Trophoblast cell (in vitro differentiated cells and primary cell): ENCODE measurements around the gene CFTR.

Experiments used
- DNase-seq, 2 donors: peaks; one replicate each; pipeline ENCODE4 v3.0.0-alpha.2; 2016
- H2AFZ ChIP-seq: 2 replicates; pipeline ENCODE4 v1.6.1; 2013; ENCODE audit warnings: low read length, moderate library complexity, mild to moderate bottlenecking; ENCODE audit not compliant: insufficient read depth, poor library complexity
- H2AK5ac ChIP-seq: 2 replicates; pipeline ENCODE4 v1.6.1; 2013; ENCODE audit warnings: mild to moderate bottlenecking, low read length
- H2BK120ac ChIP-seq: 2 replicates; pipeline ENCODE4 v1.6.1; 2013; ENCODE audit warnings: low read length, mild to moderate bottlenecking, moderate library complexity; ENCODE audit not compliant: insufficient read depth, poor library complexity
- H2BK12ac ChIP-seq: 2 replicates; pipeline ENCODE4 v1.6.1; 2013; ENCODE audit warnings: mild to moderate bottlenecking, low read length, moderate library complexity
- H2BK5ac ChIP-seq: 2 replicates; pipeline ENCODE4 v1.6.1; 2013; ENCODE audit warnings: low read length, low read depth, moderate library complexity, mild to moderate bottlenecking; ENCODE audit not compliant: poor library complexity
- H3K14ac ChIP-seq: 2 replicates; pipeline ENCODE4 v1.6.1; 2013; ENCODE audit warnings: mild to moderate bottlenecking, low read length
- H3K18ac ChIP-seq: 2 replicates; pipeline ENCODE4 v1.6.1; 2013; ENCODE audit warnings: mild to moderate bottlenecking, low read length
- H3K23ac ChIP-seq: 2 replicates; pipeline ENCODE4 v1.6.1; 2013; ENCODE audit warnings: low read length
- H3K27ac ChIP-seq: 2 replicates; pipeline ENCODE4 v1.5.1; 2013; ENCODE audit warnings: low read depth, mild to moderate bottlenecking, inconsistent platforms, low read length, moderate library complexity
- H3K27me3 ChIP-seq: 2 replicates; pipeline ENCODE4 v1.6.1; 2013; ENCODE audit warnings: inconsistent platforms, mild to moderate bottlenecking, low read length, moderate library complexity; ENCODE audit not compliant: insufficient read depth
- H3K36me3 ChIP-seq, 2 experiments: 1 replicate in 1 of 2; 2 replicates in 1 of 2; pipeline ENCODE4 v1.6.1; 2013; ENCODE audit warnings: low read length in 2 of 2, mild to moderate bottlenecking in 2 of 2, moderate library complexity in 1 of 2; ENCODE audit not compliant: insufficient read depth in 2 of 2, control insufficient read depth in 1 of 2
- H3K4ac ChIP-seq: 2 replicates; pipeline ENCODE4 v1.6.1; 2013; ENCODE audit warnings: low read depth, mild to moderate bottlenecking, low read length, moderate library complexity
- H3K4me1 ChIP-seq, 2 experiments: 1 replicate in 1 of 2; 2 replicates in 1 of 2; pipeline ENCODE4 v1.6.1; 2013; ENCODE audit warnings: low read length in 2 of 2, mild to moderate bottlenecking in 2 of 2, moderate library complexity in 1 of 2; ENCODE audit not compliant: insufficient read depth in 2 of 2, control insufficient read depth in 1 of 2
- H3K4me2 ChIP-seq: 2 replicates; pipeline ENCODE4 v1.6.1; 2013; ENCODE audit warnings: inconsistent platforms, mild to moderate bottlenecking, low read length, moderate library complexity
- H3K4me3 ChIP-seq: 2 replicates; pipeline ENCODE4 v1.5.1; 2013; ENCODE audit warnings: mild to moderate bottlenecking, low read depth, low read length, inconsistent platforms
- H3K79me1 ChIP-seq: one replicate; pipeline ENCODE4 v1.6.1; 2013; ENCODE audit warnings: low read length
- H3K79me2 ChIP-seq: 2 replicates; pipeline ENCODE4 v1.6.1; 2013; ENCODE audit warnings: low read length, mild to moderate bottlenecking; ENCODE audit not compliant: control insufficient read depth, insufficient read depth, poor library complexity
- H3K9ac ChIP-seq: 2 replicates; pipeline ENCODE4 v1.6.1; 2013; ENCODE audit warnings: mild to moderate bottlenecking, low read length
- H3K9me3 ChIP-seq: 2 replicates; pipeline ENCODE4 v1.6.1; 2013; ENCODE audit warnings: low read depth, mild to moderate bottlenecking, control low read depth, inconsistent platforms, low read length; ENCODE audit not compliant: insufficient read depth
- H4K12ac ChIP-seq: 2 replicates; pipeline ENCODE4 v1.6.1; 2013; ENCODE audit warnings: low read depth, mild to moderate bottlenecking, low read length, moderate library complexity
- H4K8ac ChIP-seq: 2 replicates; pipeline ENCODE4 v1.6.1; 2013; ENCODE audit warnings: low read depth, mild to moderate bottlenecking, low read length, moderate library complexity
- H4K91ac ChIP-seq: one replicate; pipeline ENCODE4 v1.6.1; 2013; ENCODE audit warnings: low read depth, mild to moderate bottlenecking, low read length, moderate library complexity
- WGBS: extraction: QIAGEN DNeasy Blood & Tissue Kit; methylation state at CpG from one replicate; pipeline ENCODE4 v1.1.7; 2013; ENCODE audit warnings: missing lambda C conversion rate; ENCODE audit not compliant: insufficient read length, insufficient coverage; ENCODE audit errors: extremely low coverage; 5-methylcytosine and 5-hydroxymethylcytosine counted together

CFTR gene

GRCh38 chr7:117639966-117640365 is 160.1 kb downstream of the CFTR start:
- no peak overlapping the region for H4K12ac ChIP-seq
- no peak overlapping the region for H3K27ac ChIP-seq
- no peak overlapping the region for H2AK5ac ChIP-seq
- no peaks in the 10 kb centered on the region for H3K4me1 ChIP-seq
- no peak overlapping the region for H4K91ac ChIP-seq
- no CpG with 5 or more reads among the region's 2 CpGs for WGBS
- no peak overlapping the region for H4K8ac ChIP-seq
- no peak overlapping the region for H3K4me2 ChIP-seq
- H3K79me1 ChIP-seq = no peaks in the 10 kb centered on the region
- H2AFZ ChIP-seq = no peak overlapping the region
- no peak overlapping the region for H3K18ac ChIP-seq
- no peaks in the 10 kb centered on the region for H3K36me3 ChIP-seq
- no peak overlapping the region for H3K9ac ChIP-seq
- no peak overlapping the region for H3K4ac ChIP-seq
- no peak for DNase-seq
- no peak overlapping the region for H2BK5ac ChIP-seq
- no peaks in the 10 kb centered on the region for H3K79me2 ChIP-seq
- H3K23ac ChIP-seq = no peak overlapping the region
- no peak overlapping the region for H3K4me3 ChIP-seq
- H3K9me3 ChIP-seq = no peaks in the 10 kb centered on the region
- no peak overlapping the region for H3K14ac ChIP-seq
- H2BK12ac ChIP-seq = no peak overlapping the region
- no peaks in the 10 kb centered on the region for H3K27me3 ChIP-seq
- H2BK120ac ChIP-seq = no peak overlapping the region

- Histone ChIP-seq H3K4me1 (no peaks in the 10 kb centered on the region), H3K9me3 (no peaks in the 10 kb centered on the region), H3K18ac (no peak overlapping the region), H4K8ac (no peak overlapping the region), H4K12ac (no peak overlapping the region), H3K36me3 (no peaks in the 10 kb centered on the region), H3K27me3 (no peaks in the 10 kb centered on the region), H3K4ac (no peak overlapping the region), H3K14ac (no peak overlapping the region), H3K23ac (no peak overlapping the region), H4K91ac (no peak overlapping the region), H3K27ac (no peak overlapping the region), H2BK5ac (no peak overlapping the region), H3K79me2 (no peaks in the 10 kb centered on the region), H3K9ac (no peak overlapping the region), H2AFZ (no peak overlapping the region), H3K4me3 (no peak overlapping the region), H2BK12ac (no peak overlapping the region), H2BK120ac (no peak overlapping the region), H2AK5ac (no peak overlapping the region), H3K4me2 (no peak overlapping the region), H3K79me1 (no peaks in the 10 kb centered on the region)
- DNase-seq = no peak
These were observed 160.6 kb downstream of the CFTR start for GRCh38 chr7:117640465-117640864.

GRCh38 chr7:117645481-117646165 is 165.8 kb downstream of the CFTR start:
- no peak overlapping the region for H3K4me2 ChIP-seq
- no peaks in the 10 kb centered on the region for H3K36me3 ChIP-seq
- H2BK12ac ChIP-seq = no peak overlapping the region
- no peak overlapping the region for H3K18ac ChIP-seq
- H3K4ac ChIP-seq = no peak overlapping the region
- H2BK5ac ChIP-seq = no peak overlapping the region
- H3K4me1 ChIP-seq = no peaks in the 10 kb centered on the region
- no peak overlapping the region for H4K8ac ChIP-seq
- no peaks in the 10 kb centered on the region for H3K27me3 ChIP-seq
- no peak overlapping the region for H3K9ac ChIP-seq
- H4K12ac ChIP-seq = no peak overlapping the region
- no peak overlapping the region for H2AFZ ChIP-seq
- no peak overlapping the region for H4K91ac ChIP-seq
- no peak overlapping the region for H3K14ac ChIP-seq
- H3K23ac ChIP-seq = no peak overlapping the region
- H3K27ac ChIP-seq = no peak overlapping the region
- no peaks in the 10 kb centered on the region for H3K9me3 ChIP-seq
- H3K4me3 ChIP-seq = no peak overlapping the region
- no peaks in the 10 kb centered on the region for H3K79me1 ChIP-seq
- no peaks in the 10 kb centered on the region for H3K79me2 ChIP-seq
- H2AK5ac ChIP-seq = no peak overlapping the region
- DNase-seq = no peak
- no peak overlapping the region for H2BK120ac ChIP-seq

- H4K12ac ChIP-seq = no peak overlapping the region
- H3K9me3 ChIP-seq = no peaks in the 10 kb centered on the region
- DNase-seq = no peak
- no peak overlapping the region for H2BK12ac ChIP-seq
- no peaks in the 10 kb centered on the region for H3K4me1 ChIP-seq
- no peak overlapping the region for H3K23ac ChIP-seq
- no peaks in the 10 kb centered on the region for H3K79me2 ChIP-seq
- no peak overlapping the region for H3K4me2 ChIP-seq
- no peaks in the 10 kb centered on the region for H3K27me3 ChIP-seq
- no peaks in the 10 kb centered on the region for H3K36me3 ChIP-seq
- H4K91ac ChIP-seq = no peak overlapping the region
- no peak overlapping the region for H4K8ac ChIP-seq
- WGBS = no CpG with 5 or more reads among the region's 5 CpGs
- H3K79me1 ChIP-seq = no peaks in the 10 kb centered on the region
- no peak overlapping the region for H3K4ac ChIP-seq
- H2BK5ac ChIP-seq = no peak overlapping the region
- H2BK120ac ChIP-seq = no peak overlapping the region
- no peak overlapping the region for H3K4me3 ChIP-seq
- no peak overlapping the region for H2AFZ ChIP-seq
- no peak overlapping the region for H2AK5ac ChIP-seq
- H3K18ac ChIP-seq = no peak overlapping the region
- no peak overlapping the region for H3K27ac ChIP-seq
- no peak overlapping the region for H3K9ac ChIP-seq
- H3K14ac ChIP-seq = no peak overlapping the region
These were observed 168.5 kb downstream of the CFTR start for GRCh38 chr7:117648203-117648866.
